Fibroblast of skin of abdomen (primary cell): ENCODE data around the gene CHRDL2.

Source experiments
- DNase-seq: peaks from one replicate; pipeline ENCODE4 v3.0.0-alpha.2; 2013

Gene CHRDL2

GRCh38 chr11:74710281-74710938 is 20.8 kb downstream of the CHRDL2 start:
- peak; percentile 68 for DNase-seq

DNA sequence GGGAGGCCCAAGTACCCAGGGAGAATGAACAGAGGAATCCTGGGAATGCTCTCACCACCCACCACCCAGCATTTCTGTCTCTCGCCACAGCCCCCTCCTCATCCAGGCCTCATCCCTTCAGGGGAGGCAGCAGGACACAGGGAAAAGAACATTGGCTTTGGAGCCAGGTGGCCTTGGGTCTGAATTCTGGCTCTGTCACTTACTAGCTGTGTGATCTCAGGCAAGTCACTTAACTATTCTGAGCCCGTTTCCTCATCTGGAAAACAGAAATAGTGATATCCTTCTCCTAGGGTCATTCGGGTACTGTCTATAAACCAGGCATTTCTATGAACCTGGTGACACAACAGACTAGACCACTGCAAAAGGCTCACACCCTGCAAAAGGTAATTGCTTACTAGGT is 22.1 kb downstream of the CHRDL2 start:
- DNase-seq: no peak

GRCh38 chr11:74707602-74708510 is 23.4 kb downstream of the CHRDL2 start:
- no peak for DNase-seq

DNA sequence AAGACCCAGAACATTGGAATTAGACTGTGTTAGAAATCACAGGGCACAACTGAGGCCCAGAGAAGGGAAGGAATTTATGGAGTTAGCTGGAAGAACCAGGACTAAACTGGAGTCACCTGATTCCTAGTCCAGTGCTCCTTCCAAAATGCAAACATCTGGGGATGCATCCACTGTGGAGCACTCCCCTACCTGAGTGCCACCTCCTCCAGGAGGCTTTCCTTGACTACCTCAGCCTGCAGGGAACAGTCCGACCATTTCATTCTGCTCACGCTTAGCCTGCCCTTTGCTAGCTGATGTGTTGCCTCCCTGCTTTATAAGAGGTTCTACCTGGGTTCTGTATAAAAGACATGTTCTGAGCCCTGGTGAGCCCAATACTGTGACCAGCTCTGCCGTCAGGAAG is 24.0 kb downstream of the CHRDL2 start:
- DNase-seq: no peak

DNA sequence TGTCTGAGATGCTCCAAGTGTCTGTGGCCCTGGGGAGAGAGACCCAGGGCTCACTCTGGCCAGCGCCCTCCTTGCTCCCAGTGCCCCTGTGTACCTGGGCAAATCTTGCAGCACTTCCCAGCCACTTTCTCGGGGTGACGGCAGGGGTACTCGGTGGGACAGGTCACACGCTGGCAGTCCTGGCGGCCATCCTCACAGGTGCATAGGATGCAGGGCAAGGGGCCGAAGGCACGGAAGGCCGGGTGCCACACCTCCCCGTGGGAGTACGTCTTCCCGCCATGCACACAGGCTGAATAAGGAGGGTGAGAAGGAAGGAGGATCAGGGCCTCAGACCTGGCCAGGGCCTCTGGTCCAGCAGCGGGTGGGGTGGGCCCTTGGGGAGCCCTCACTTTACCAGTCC is 28.0 kb downstream of the CHRDL2 start:
- DNase-seq: no peak

GRCh38 chr11:74702383-74703007 is 28.7 kb downstream of the CHRDL2 start:
- peak; percentile 69 for DNase-seq

DNA sequence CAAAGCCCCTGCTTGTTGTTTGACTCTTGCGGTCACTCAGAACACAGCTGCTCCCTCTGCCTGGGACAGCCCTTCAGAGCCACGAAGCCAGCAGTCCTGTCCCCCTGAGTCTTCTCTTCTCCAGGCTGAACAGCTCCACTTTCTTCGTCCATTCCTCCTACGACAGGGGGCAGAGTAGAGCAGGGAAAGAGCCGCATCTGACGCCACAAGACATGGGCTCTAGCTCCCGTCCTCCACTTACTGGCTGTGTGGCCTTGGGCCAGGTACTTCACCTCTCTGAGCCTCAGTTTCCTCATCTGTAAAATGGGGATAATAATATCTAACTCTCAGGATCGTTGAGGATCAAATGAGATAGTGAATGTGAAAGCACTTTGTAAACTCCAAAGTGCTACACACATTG is 29.9 kb downstream of the CHRDL2 start:
- DNase-seq: no peak

GRCh38 chr11:74699615-74700396 is 31.4 kb downstream of the CHRDL2 start:
- no peak for DNase-seq

DNA sequence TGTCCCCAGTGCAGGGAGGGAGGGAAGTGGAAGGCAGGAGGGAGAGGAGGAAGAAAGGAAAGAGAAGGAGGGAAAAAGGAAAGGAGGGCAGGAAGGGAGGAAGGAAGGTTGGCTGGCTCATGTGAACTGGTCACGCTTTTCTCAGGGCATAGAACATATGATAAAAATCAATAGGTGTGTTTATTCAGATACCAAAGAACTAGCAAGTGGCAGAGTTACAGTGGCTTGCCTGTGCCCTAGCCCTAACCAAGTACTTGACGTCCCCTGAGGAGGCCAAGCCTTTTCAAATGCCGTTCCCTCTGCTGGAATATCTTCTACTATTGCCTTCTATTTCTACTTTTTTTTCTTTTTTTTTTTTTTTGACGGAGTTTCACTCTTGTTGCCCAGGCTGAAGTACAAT is 33.5 kb downstream of the CHRDL2 start:
- no peak for DNase-seq

DNA sequence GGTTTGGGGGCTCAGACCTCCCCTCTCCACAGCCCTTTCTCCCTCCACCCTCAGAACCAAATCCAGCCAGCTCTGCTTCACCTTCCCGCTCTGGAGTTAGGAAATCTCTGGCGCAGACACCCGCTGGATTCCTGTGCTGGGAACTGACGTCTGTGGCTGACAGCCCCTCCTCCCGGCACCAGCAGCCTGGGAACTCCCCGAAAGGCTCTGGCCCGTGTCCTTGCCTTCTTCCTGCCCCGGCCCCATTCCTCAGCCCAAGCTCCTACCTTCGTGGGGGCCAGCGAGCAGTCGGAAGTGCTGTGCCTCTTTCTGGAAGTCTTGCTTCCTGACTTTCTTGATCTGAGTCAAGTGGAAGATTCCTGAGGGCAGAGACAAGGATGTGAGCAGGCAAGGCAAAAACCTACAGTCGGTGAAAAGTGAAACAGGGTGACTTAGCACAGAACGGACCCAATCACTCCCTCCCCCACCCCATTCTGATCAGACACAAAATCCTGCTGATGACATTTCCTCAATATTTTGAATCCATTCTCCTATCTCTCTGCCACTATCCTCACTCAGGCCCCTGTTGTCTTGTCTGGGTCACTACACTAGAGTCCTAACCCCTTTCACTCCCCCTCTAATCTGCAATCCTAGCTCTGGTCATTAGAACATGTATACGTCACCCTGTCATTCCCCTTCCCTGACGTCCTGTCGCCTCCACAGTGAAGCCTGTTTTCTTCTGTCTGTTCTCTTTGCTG is 34.1 kb downstream of the CHRDL2 start:
- DNase-seq: peak; percentile 91

- DNase-seq: no peak
Measured at GRCh38 chr11:74696500-74696899, 34.7 kb downstream of the CHRDL2 start.

DNA sequence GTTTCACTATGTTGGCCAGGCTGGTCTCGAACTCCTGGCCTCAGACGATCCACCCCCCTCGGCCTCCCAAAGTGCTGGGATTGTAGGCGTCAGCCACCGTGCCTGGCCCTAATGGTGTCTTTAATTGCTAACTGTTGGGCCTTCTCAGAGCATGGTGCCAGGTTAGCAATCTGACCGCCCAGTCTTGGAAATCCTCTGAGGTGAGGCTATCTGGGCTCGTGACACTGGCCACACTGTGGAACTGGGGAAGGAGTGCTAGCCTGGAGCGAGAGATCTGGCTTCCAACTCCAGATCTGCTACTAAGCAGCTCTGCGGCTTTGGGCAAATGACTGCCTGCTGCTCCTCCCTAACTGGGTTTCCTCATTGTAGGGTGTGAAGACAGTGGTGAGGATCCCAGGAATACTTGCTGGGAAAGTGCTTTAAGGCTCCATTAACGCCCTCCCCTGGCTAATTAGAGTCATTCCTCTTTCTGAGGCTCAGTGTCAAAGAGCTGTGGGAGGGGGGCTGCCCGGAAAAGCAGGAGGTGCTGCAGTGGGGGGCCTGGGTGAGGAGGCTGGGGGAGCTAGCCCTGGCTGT is 35.4 kb downstream of the CHRDL2 start:
- DNase-seq: no peak

GRCh38 chr11:74694136-74694930 is 36.9 kb downstream of the CHRDL2 start:
- no peak for DNase-seq

DNA sequence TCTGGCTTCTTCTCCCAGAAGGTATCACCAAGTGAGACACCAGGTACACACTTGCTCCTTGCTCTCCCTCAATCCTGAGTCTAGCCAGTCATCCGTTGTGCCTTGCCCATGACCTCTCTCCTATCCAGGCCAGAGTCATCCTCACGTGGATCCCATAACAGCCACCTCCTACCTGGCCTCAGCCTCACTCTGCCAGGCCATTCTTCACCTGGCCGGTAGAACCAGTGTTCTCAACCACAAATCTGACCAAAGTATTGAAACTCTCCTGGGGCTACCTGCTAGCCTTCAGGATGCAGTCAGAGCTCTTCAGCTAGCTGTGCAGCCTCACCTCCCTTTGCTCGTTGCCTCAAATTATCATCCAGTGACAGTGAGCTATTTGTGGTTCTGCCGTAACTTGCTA is 37.7 kb downstream of the CHRDL2 start:
- no peak for DNase-seq

DNA sequence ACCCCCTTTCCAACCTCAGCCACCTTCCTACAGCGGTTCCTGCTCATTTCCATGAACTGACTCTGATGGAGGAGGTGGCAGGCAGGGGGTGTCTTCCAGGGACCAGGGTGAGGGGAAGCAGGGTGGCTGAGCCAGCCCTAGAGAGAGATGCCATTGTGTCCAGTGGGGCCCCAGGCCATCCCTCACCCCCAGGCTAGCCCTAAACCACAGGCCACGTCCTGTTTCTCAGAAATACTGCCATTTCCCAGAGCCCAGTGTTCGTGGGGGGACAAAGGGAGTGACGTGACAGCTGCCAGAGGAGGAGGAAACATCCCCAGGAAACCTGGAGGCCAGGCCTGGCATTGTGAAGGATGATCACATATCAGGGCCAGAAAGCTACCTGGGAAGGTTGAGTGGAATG is 39.5 kb downstream of the CHRDL2 start:
- DNase-seq: no peak

DNA sequence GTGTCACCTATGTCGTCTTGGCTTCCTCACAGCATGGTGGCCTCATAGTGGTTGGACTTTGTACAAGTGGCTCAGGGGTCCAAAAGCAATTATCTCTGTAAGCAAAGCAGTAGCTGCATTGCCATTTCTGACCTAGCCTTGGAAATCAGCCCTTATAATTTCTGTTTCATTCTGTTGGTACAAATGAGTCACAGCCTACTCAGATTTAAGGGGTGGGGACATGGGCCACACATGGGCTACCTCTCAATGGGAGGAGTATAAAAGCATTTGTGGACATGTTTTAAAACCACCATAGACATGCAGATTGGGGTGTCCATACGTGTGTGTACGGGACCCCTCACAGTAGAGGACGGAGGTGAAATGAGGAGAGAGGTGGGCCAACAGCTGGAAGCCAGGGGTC is 41.6 kb downstream of the CHRDL2 start:
- DNase-seq: no peak

GRCh38 chr11:74687237-74688023 is 43.8 kb downstream of the CHRDL2 start:
- peak; percentile 31 for DNase-seq

GRCh38 chr11:74686792-74687191 is 44.4 kb downstream of the CHRDL2 start:
- DNase-seq: peak; percentile 48

DNA sequence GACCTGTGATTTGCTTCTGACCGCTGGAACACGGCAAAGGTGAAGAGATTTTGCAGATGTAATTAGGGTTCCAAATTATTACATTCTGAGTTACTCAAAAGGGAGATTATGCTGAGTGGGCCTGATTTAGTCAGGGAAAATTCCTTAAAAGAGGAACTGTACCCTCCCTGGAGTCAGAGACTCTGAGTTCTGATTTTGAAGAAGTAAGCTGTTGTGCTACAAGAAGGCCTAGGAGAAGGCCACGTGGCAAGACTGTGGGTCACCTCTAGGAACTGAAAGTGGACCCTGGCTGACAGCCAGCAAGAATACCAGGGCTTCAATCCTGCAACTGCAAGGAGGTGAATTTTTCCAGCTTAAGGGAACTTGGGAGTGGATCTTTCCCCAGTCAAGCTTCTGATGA is 45.3 kb downstream of the CHRDL2 start:
- no peak for DNase-seq

DNA sequence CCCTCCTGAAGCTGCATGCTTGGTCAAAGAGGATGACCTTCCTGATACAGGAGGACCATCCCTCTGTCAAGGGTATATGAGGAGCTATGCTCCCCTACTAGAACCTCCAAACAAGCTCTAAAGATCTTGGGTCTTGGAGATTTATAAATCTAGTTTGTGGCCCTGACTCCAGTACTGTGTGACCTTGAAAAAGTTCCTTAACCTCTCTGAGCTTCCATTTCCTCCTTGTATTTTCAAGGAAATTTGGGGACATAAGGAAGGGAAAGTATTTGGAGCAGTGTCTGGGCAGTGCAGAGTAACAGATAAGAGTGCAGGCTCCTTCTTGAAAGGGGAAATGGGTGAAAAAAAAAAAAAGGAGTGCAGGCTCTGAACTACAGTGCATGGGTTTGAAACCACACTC is 45.9 kb downstream of the CHRDL2 start:
- no peak for DNase-seq
